ENCODE measurements around the gene NID2. TPM values are rescaled to one million over a fixed set of nuclear protein-coding genes. Genes with fewer than 3 reads are reported as not detected.

The NID2 gene
- total and polyA plus RNA-seq, 4 donors = 3.4 to 116 (median 7.8) TPM

GRCh38 chr14:52007211-52007610, 61.6 kb downstream of the NID2 start:
- no peak for ATAC-seq (ENCODE audit: insufficient read depth, low FRiP score)
- Histone ChIP-seq H3K4me3 (no peak overlapping the region), H3K36me3 (ENCODE audit: control insufficient read depth in 4 of 4, insufficient read depth in 4 of 4, low read length in 4 of 4) (peaks cover 37 to 79% (median 57%) of the 10 kb centered on the region in 4 donors), H3K9ac (ENCODE audit: insufficient read depth in 1 of 2, low read length in 2 of 2) (no peak overlapping the region), H3K27me3 (ENCODE audit: control insufficient read depth in 3 of 3, insufficient read depth in 3 of 3, low read length in 2 of 3) (no peaks in the 10 kb centered on the region), H3K4me1 (ENCODE audit: control insufficient read depth in 5 of 5, insufficient read depth in 5 of 5, low read length in 5 of 5) (peaks cover 0 to 15% (median 0%) of the 10 kb centered on the region in 5 donors), H3K27ac (ENCODE audit: low read depth in 1 of 2, low read length in 1 of 2) (no peak overlapping the region), H3K9me3 (ENCODE audit: control insufficient read depth in 4 of 4, insufficient read depth in 3 of 4, low read length in 3 of 4) (peaks cover 0 to 3% (median 0%) of the 10 kb centered on the region in 4 donors)
- no peak for DNase-seq
- TF ChIP-seq CTCF (IDR thresholded peaks at IDR 0.05; ENCODE audit: control extremely low read depth, extremely low read depth) = no peak
- WGBS, 2 donors = 94 to 96% methylated on average over 1 of the region's 1 CpG

- no peak overlapping the region for H3K9ac ChIP-seq (ENCODE audit: insufficient read depth in 1 of 2, low read length in 2 of 2)
- 85 to 94% methylated on average over 3 of the region's 3 CpGs for WGBS, 2 donors
- no peak overlapping the region for H3K27ac ChIP-seq (ENCODE audit: low read depth in 1 of 2, low read length in 1 of 2)
- peaks cover 0 to 3% (median 0%) of the 10 kb centered on the region in 4 donors for H3K9me3 ChIP-seq (ENCODE audit: control insufficient read depth in 4 of 4, insufficient read depth in 3 of 4, low read length in 3 of 4)
- H3K36me3 ChIP-seq (ENCODE audit: control insufficient read depth in 4 of 4, insufficient read depth in 4 of 4, low read length in 4 of 4) = peaks cover 35 to 80% (median 55%) of the 10 kb centered on the region in 4 donors
- H3K4me1 ChIP-seq (ENCODE audit: control insufficient read depth in 5 of 5, insufficient read depth in 5 of 5, low read length in 5 of 5) = peaks cover 0 to 16% (median 0%) of the 10 kb centered on the region in 5 donors
- no peaks in the 10 kb centered on the region for H3K27me3 ChIP-seq (ENCODE audit: control insufficient read depth in 3 of 3, insufficient read depth in 3 of 3, low read length in 2 of 3)
- no peak overlapping the region for H3K4me3 ChIP-seq
- no peak for TF ChIP-seq CTCF (IDR thresholded peaks at IDR 0.05; ENCODE audit: control extremely low read depth, extremely low read depth)
- no peak for ATAC-seq (ENCODE audit: insufficient read depth, low FRiP score)
- DNase-seq = no peak
Measured at GRCh38 chr14:52006361-52006760, 62.5 kb downstream of the NID2 start.

- no peak overlapping the region for H3K4me3 ChIP-seq
- WGBS, 2 donors = 63 to 82% methylated on average over 2 of the region's 2 CpGs
- peaks cover 28 to 79% (median 49%) of the 10 kb centered on the region in 4 donors for H3K36me3 ChIP-seq (ENCODE audit: control insufficient read depth in 4 of 4, insufficient read depth in 4 of 4, low read length in 4 of 4)
- H3K27me3 ChIP-seq (ENCODE audit: control insufficient read depth in 3 of 3, insufficient read depth in 3 of 3, low read length in 2 of 3) = no peaks in the 10 kb centered on the region
- DNase-seq (no peak), ATAC-seq (ENCODE audit: insufficient read depth, low FRiP score) (no peak)
- H3K4me1 ChIP-seq (ENCODE audit: control insufficient read depth in 5 of 5, insufficient read depth in 5 of 5, low read length in 5 of 5) = peaks cover 0 to 13% (median 2%) of the 10 kb centered on the region in 5 donors
- no peak overlapping the region for H3K9ac ChIP-seq (ENCODE audit: insufficient read depth in 1 of 2, low read length in 2 of 2)
- H3K27ac ChIP-seq (ENCODE audit: low read depth in 1 of 2, low read length in 1 of 2) = no peak overlapping the region
- no peak for TF ChIP-seq CTCF (IDR thresholded peaks at IDR 0.05; ENCODE audit: control extremely low read depth, extremely low read depth)
- H3K9me3 ChIP-seq (ENCODE audit: control insufficient read depth in 4 of 4, insufficient read depth in 3 of 4, low read length in 3 of 4) = peaks cover 0 to 3% (median 0%) of the 10 kb centered on the region in 4 donors
Measured at GRCh38 chr14:52005625-52006024, 63.2 kb downstream of the NID2 start.

- no peak for TF ChIP-seq CTCF (IDR thresholded peaks at IDR 0.05; ENCODE audit: control extremely low read depth, extremely low read depth)
- Histone ChIP-seq H3K9me3 (ENCODE audit: control insufficient read depth in 4 of 4, insufficient read depth in 3 of 4, low read length in 3 of 4) (peaks cover 0 to 3% (median 0%) of the 10 kb centered on the region in 4 donors), H3K27me3 (ENCODE audit: control insufficient read depth in 3 of 3, insufficient read depth in 3 of 3, low read length in 2 of 3) (no peaks in the 10 kb centered on the region), H3K36me3 (ENCODE audit: control insufficient read depth in 4 of 4, insufficient read depth in 4 of 4, low read length in 4 of 4) (peaks cover 21 to 76% (median 41%) of the 10 kb centered on the region in 4 donors), H3K9ac (ENCODE audit: insufficient read depth in 1 of 2, low read length in 2 of 2) (no peak overlapping the region), H3K4me1 (ENCODE audit: control insufficient read depth in 5 of 5, insufficient read depth in 5 of 5, low read length in 5 of 5) (peaks cover 0 to 13% (median 4%) of the 10 kb centered on the region in 5 donors), H3K4me3 (no peak overlapping the region), H3K27ac (ENCODE audit: low read depth in 1 of 2, low read length in 1 of 2) (peak overlapping the region in 1 of 2 donors; percentile 70)
- 72 to 84% methylated on average over 3 of the region's 3 CpGs for WGBS, 2 donors
- ATAC-seq (ENCODE audit: insufficient read depth, low FRiP score) (no peak), DNase-seq (no peak)
Measured at GRCh38 chr14:52003324-52003723, 65.5 kb downstream of the NID2 start.
